ENCODE results near the gene TTYH2.
"Not testable (repeated sequence)": the region's sequence is repeated elsewhere in the genome, so short reads cannot be mapped to it uniquely, and the experiment has no call there.

Gene TTYH2

DNA sequence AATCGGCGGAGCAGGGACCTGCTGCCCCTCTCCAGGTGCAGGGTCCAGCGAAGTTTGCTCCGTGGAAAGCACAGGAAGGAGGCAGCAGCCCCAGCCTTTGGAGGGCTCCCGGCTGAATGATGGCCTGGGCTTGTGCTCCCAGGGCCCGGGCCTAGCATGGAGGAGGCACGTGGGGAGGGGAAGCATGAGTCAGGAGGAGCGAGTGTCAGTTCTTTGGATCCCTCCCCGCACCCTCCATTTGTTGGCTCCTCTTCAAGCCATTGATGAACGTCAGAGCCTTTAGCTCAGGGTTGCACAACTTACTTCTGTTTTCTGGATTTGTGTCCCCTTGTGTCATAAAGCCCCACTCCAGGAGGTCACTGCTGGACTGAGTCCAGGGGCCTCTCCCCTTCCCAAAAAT is 25.8 kb downstream of the TTYH2 start:
- no peak for DNase-seq

DNA sequence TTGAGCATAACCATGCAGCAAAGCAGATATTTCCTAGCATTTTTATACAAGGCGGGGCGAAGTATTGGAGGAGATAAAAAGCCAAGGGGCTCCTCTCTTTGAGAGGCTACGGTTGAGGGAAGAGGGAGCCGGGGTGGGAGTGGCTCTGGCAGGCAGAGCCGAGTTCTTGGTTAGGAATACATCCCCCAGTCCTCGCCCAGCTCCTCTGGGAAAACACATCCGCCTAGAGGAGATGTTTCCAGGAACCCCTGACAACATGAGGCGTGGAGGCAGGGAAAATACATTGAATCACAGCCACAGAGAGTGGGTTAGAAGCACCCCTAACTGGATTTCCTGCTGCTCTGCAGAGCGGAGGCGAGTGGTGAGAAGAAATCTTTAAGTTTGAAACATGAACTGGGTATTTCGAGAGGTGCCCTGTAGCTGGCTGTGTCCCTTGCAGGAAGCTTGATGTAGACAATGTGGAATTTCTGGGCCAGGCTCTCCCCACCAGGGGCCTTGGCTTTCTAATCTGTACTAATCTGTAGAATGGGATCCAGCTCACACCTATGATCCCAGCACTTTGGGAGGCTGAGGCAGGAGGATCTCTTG is 27.3 kb downstream of the TTYH2 start:
- DNase-seq: no peak

DNA sequence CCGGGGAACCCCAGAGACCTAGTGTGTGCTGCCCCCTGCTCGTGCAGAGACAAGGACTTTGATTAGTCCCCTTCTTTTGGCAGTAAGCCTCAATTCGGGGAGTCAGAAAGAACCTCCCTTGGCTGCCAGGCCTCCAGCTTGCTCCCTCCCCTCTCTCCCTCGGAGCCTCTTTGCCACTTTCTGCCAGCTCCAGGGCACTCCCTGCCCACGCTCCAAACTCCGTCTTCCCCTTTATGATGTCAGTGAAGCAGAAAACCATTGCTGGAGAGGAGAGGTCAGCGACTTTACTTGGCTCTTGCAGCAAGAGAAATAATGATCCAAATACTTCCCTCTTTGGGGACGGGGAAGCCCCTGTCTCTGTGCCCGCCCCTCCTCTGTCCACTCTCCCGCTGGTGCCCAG is 28.1 kb downstream of the TTYH2 start:
- no peak for DNase-seq

DNA sequence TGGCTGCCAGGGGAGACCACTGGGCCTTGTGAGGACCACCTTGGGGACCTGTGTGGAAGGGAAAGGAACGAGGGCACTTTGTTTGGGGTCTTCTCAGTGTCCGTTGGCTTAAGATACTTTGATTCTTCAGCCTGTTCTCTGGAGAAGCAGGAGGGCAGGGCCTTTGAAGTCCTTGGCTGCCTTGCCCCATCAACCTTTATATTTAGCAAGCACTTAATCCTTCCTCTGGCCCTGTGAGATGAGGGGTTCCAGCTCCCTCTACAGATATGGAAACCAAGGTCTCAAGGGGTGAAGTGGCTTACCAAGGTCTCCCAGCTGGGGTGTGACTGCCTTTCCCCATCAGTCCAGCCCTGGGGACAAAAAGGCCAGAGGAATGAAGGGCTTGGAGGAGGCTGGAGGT is 28.5 kb downstream of the TTYH2 start:
- no peak for DNase-seq

DNA sequence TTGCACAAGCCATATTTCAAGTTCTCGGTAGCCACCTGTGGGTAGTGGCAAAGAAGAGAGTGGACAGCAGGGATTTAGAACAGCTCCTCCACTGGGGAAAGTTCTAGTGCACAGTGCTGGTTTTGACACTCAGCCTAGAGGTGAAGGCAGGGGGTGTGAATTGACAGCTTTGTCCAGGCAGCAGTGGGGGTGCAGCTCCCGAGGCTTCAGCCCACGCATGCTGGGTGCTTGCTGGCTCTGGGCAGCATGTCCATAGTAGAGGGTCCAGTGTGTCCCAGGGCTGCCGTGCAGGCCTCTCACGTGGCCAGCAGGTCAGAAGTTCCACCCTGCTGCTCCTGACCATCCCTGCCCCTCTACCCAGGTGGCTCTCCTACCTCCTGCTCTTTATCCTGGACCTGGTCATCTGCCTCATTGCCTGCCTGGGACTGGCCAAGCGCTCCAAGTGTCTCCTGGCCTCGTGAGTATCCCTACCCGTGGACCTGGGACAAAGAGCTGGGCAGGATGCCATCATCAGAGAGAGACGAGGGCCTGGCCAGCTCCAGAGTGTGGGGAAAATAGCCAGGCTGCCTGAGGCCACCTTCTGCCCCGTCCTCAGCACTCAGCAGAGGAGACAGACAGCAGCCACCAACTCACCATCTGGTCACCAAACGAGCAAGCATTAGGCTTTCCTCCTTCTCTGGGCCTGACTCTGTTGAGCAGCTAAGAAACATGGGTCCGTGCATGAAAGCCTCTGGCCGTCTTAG is 29.8 kb downstream of the TTYH2 start:
- DNase-seq: no peak

DNA sequence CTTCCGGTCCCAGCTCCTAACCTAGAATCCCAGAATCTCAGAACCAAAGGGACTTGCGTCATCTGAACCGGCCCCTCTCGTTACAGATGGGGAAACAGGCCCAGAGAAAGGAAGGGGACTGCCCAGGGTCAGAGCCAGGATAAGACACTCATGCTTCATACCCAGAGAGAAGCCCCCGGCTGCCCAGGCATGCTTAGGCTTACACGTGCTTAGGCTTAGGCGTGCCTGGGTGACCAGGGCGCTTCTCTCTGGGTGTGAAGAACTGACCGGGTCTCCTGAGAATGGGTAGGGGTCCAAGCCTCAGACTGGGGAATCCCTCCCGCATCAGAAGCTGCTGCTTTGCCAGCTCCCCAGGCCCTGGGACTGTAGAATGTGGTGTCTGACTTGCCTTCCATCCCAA is 30.8 kb downstream of the TTYH2 start:
- DNase-seq: no peak

DNA sequence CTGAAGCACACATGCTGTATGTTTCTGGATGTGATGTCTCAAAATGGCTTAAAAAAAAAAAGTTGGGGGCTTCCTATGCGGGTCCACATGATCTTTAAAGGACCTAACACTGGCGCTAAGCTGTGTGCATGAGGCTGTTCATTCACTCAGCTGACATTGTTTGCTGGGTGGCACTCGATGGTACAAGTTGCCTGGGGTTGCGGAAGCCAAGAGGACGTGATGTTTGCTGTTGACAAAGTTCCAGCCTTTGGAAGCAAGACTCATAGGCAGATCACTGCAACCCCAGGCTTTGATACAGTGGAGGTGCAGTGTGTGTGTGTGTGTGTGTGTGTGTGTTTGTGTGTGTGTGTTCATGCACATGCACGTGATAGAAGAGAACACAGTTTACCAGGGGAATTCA is 31.2 kb downstream of the TTYH2 start:
- no peak for DNase-seq

DNA sequence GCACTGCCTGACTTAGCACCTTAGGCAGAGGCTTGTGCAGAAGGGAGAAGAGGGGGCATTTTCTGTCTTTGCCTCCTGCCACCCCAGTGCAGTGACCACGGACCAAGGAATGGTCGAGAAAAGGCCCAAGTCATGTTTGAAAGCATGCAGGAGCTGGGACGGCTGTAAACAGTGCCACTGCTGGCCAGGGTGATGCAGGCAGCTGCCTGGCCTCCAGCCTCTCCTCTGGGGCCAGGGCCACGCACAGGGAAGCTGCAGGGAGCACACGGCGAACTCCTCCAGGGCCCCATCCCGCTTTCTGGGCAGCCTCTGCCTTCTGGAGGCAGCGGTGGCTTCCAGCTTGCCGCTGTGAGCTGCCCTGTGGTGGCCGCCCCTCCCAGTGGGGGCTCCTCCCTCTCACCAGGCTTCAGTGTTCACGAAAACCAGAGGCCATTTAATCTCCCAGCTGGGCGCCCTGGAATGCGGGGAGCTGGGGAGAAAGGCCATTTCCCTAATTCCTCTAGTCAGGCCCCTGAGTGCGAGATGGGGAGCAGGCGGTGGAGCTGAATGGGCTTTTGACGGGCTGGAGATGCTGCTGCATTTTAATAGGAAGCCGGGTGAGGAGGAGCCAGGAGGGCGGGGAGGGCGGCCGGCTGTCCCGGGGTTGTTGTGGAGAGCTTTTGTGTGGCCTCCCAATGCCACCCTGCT is 31.9 kb downstream of the TTYH2 start:
- no peak for DNase-seq

DNA sequence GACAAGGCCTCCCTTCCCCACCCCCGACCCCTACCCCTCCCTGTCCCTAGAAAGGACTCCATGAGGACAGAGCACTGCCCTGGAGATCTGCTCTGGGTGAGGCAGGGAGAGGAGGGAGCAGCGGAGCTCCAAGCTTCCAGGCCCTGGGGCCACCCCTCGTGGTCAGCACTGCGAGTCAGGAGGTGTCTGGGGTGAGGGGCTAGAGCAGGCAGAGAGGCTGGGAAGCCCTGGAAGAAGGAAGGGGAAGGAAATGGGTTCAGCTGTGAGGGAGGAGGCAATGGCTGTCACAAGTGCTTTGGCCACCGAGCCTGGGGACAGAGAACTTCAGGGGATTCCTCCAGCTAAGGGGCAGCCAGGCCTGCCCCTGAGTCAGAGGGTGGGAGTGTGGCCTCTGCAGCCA is 32.5 kb downstream of the TTYH2 start:
- DNase-seq: no peak

DNA sequence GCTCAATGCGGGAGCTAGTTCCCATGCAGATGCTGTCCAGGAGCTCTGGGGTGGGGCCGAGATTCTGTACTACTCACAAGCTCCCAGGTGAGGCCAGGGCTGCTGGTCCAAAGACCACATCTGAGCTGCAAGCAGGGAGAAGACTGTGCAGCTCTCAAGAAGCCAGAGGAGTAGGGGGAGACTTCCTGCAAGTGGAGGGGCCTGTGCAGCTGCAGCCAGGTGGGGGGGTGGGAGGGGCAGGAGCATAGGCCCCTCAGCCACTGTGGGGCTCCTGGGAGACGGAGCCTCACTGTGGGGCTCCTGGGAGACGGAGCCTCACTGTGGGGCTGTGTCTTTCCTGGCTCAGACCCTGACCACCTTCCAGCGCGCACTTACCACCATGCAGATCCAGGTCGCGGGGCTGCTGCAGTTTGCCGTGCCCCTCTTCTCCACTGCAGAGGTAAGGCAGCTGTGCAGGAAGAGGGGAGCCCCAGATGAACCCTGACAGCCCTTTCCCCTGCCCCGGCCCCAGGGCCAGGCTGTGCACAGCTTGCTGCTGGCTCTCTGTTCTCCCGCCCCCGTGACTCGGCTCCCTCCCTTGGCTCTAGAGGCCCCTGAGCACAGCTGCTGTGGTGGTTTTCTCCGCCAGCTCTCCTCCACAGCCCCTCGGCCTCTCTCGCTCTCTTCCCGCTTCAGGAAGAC is 36.4 kb downstream of the TTYH2 start:
- DNase-seq: no peak

DNA sequence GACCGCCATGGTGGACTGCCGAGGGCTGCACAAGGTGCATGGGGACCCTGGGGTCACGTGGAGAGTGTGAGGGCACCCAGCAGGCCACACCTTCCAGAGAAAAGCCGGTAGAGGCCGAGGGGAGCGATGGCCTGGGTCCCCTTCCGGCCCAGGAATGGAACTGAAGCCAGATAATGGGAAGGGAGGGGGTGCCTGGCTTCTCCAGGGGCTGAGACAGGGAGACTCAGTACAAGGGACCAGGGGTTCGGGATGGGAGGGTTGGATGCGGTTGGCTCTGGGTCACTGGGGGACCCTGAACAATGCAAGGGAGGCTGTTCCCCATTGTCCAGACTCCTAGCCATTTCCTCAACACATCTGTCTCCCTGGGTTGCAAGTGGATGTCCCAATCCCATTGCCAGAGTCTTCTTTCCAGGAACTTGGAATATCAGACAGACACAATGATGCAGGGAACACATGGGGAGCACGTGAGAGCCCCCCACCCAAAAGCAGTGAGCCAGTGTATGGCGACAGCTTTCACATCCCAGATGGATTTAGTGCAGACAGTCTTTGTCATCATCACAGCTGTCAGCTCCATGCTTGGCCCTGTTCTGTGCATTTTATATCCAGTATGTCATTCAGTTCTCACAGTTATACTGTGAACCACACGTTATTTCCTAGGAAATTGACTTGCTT is 37.1 kb downstream of the TTYH2 start:
- no peak for DNase-seq

DNA sequence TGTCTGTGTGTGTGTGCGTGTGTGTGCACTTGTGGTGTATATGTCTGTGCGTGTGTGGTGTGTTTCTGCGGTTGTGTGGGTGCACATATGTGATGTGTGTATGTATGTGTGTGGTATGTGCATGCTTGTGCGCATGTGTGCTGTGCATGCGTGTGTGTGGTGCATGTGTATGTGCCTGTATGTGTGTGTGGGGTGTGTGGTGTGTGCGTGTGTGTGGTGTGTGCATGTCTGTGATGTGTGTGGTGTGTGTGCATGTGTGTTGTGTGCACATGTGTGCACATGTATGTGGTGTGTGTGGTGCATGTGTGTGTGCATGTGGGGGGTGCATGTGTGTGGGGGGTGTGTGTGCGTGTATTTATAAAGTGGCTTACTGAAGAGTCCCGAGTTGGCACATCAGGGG is 37.7 kb downstream of the TTYH2 start:
- no peak for DNase-seq

DNA sequence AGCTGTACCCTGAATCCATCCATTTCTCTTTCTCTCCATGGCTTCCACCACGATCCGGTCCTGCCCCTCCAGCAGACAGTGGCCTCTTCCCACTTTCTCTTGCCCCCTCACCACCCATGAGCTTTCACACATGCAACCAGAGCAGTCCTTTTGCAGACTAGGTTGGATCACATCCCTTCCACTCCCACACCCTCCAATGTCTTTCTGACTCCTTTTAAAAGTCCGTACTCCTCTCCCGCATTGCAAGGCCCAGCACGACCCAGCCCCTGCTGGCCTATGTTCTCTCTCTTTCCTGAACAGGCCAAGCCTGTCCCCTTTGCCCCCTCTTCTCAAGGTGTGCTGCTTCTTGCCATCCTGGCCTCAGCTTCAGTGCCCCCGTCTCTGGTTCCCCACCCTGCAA is 38.2 kb downstream of the TTYH2 start:
- DNase-seq: no peak

DNA sequence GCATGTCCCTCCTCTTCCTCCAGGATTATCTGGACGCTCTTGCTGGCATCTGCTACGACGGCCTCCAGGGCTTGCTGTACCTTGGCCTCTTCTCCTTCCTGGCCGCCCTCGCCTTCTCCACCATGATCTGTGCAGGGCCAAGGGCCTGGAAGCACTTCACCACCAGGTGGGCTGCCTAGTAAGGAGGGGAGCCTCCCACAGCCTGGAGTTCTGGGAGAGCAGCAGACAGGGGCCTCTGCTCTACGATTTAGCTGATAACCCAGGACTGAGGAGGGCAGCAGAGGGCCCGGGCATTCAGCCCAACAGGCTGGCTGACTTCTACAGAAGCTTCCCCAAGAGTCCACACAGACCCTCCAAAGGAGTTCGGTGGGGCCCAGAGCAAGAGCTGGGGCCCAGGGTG is 38.8 kb downstream of the TTYH2 start:
- no peak for DNase-seq

DNA sequence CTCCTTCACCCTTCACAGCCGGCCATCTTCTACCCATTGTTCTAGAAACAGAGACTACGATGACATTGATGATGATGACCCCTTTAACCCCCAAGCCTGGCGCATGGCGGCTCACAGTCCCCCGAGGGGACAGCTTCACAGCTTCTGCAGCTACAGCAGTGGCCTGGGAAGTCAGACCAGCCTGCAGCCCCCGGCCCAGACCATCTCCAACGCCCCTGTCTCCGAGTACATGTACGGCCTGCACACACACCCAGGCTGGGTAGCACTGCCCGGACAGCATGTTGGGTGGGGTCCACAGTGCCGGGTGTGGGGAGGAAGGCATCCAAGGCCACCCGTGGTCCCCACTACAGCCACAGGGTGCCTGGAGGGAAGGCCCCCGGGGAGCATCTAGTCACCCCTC is 39.7 kb downstream of the TTYH2 start:
- DNase-seq: no peak

DNA sequence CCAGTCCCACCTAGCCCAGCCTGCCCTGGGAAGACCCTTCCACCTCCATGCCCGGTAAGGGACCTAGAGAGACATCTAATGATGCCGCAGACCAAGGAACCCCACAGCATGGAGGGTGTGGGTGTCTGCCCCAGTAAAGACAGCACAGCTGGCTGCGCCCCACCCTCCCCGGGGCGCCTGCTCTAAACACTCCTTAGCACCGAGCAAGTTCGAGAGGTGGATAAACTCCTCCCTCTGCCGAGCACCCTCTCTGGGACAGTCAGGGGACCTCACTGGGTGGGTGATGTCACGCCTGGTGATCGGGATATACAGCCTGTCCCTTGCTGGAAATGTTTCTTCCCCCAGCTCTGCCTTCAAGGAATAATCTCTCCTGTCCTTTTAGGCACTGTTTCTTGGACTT is 43.9 kb downstream of the TTYH2 start:
- DNase-seq: no peak

DNA sequence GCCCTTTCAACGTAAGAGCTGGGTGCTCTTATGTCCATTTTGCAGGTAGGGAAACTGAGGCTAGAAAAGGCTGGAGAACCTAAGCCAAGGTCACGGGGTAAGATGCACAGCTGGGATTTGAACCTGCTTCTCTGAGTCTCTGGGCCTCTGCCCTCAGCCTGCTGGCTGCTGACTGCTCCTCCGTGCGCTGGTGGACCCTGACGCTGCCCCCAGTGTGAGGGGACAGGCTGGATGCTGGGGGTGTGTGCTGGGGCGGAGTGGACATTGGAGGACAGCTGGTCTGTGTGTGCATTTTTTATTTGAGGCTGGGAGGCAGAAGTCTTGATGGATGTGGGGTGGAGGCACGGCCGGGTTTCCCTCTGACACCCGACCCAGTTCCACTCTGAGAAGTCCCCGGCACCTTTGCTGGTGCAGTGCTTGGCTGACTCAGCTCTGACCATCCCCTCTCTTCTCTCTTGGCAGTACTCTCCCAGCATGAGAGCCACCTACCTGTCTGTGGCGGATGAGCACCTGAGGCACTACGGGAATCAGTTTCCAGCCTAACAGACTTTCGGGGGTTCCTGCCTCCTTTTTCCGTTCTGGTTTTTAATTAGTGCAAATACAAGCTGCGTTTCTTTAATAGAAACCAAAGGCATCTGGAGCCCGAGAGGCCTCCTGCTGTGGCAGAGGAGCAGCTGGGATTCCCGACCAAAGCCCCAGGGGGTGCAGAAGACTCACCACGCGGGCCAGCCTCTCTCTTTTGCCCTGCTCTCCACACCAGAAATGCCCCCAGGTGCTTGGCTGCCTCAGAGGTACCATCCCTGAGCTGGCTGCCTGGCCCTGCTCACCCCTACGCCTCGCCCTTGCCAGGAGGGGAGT is 46.5 kb downstream of the TTYH2 start:
- no peak for DNase-seq

DNA sequence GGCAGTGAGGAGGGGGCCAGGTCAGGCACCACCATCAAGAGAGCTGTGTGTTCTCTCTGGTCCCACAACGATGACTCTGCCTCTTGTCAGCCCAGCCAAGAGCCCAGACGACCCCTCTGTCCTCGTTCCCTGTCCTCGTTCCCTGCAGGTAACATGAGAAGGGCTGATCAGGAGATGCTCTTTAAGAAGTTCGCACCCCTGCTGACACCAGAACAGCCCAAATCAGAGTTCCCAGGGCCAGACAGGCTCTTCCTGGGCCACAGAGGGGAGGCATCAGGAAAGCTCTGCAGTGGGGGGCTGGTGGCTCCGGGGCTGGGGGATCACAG is 47.1 kb downstream of the TTYH2 start:
- no peak for DNase-seq

DNA sequence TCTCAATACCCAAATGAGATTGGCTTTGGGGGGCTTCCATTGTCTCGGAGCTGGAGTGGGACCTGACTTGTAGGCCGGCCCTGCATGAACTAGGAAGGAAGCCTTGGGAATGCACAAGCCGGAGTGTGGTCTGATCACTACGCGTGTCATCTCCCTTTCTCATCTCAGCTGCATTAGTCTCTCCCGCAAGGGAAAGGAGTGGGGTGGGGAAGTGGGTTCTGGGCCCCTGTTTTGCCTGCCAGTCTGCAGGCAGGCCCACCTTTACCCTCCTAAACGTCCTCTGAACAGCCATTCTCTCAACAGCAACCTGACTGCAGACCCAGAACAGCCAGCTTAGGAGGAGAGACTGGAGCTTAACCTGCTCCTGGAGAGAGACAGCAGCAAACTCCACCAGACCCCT is 49.2 kb downstream of the TTYH2 start:
- no peak for DNase-seq

DNA sequence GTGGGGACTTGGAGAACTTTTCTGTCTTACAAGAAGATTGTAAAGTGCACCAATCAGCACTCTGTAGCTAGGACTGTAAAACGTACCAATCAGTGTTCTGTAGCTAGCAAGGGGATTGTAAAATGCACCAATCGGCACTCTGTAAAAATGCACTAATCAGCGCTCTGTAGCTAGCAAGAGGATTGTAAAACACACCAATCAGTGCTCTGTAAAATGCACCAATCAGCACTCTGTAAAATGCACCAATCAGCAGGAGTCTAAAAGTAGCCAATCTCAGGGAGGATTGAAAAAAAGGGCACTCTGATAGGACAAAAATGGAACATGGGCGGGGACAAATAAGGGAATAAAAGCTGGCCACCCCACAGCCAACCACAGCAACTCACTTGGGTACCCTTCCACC is 53.7 kb downstream of the TTYH2 start:
- not testable (repeated sequence) for DNase-seq

DNA sequence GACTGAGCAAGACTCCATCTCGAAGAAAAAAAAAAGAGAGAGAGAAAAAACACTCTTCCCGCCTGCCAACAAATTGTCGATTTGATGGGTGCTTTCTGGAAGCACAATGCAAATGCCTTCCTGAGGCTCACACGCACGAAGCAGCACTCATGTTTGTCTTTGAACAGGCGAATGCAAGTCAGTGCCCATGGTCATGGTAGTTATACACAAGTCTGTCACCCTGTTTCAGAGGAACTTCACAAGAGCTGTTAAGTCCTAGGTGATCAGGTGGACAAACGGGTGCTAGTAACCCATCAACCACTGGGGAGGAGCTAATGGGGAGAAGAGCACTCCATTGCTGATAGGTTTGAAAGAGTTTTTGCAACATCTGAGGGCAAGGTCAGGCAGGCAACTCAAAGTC is 54.2 kb downstream of the TTYH2 start:
- no peak for DNase-seq

DNA sequence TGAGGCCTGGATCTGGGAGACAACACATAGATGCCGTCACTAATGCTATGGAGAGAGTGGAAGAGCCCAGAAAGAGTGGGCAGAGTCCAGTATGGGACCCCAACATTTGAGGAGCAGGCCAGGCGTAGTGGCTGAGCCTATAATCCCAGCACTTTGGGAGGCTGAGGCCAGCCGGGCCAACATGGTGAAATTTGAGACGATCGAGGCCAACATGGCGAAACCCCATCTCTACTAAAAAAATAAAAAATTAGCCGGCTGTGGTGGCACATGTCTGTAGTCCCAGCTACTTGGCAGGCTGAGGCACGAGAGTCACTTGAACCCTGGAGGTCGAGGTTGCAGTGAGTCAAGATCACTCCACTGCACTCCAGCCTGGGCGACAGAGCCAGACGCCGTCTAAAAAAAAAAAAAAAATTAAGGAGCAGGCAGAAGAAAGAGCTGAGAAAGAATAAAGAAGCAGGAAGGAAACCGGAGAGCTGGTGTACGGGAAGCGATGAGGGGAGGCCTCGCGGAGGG is 54.7 kb downstream of the TTYH2 start:
- DNase-seq: no peak

Measured in NCI-H1436 (cell line).